HCT116 (cell line): ENCODE data around the gene AP1S1. TPM values are rescaled to one million over a fixed set of nuclear protein-coding genes. Genes with fewer than 3 reads are reported as not detected.

Experiments
- ATAC-seq: fragments of 200-7000 bp; cut with Tn5 transposase; 2 replicates; pipeline ENCODE4 v1.9.1; 2020; ENCODE audit warnings: mild to moderate bottlenecking, moderate library complexity
- BruUV-seq: library from RNA; stranded (reverse); fragments of 400-500 nt; replicated peaks from 2 replicates; lab custom pipeline; 2021; lab: Mats Ljungman, UMichigan
- CTCF ChIA-PET: fragments of 300-600 bp; sonication (Branson Sonifier 250); formaldehyde crosslinking; loops from one replicate; lab custom pipeline; 2021; ENCODE audit warnings: antibody characterized with exemption; lab: Charles Lee
- POLR2A ChIA-PET: fragments of 300-600, 350-600 bp; sonication (Branson Sonifier 250); formaldehyde crosslinking; loops from one replicate; lab custom pipeline; 2021; ENCODE audit warnings: antibody characterized with exemption; lab: Charles Lee
- RAD21 ChIA-PET, 2 experiments: fragments of 300-600 bp; sonication (Branson Sonifier 250); formaldehyde crosslinking; loops; one replicate each; lab custom pipeline; 2023; ENCODE audit warnings: low total read pairs in 2 of 2; ENCODE audit not compliant: uncharacterized antibody in 2 of 2, unreplicated experiment in 2 of 2, low non-redundant PET in 1 of 2; lab: Charles Lee
- DNase-seq: peaks from one replicate; pipeline ENCODE4 v3.0.0-alpha.2; 2010; ENCODE audit warnings: low read depth, low spot score
- H2AFZ ChIP-seq: fragments of 200-600 bp; shearing (Covaris generic), sonication (generic); 2 replicates; pipeline ENCODE4 v1.6.1; 2017; ENCODE audit warnings: low read depth, mixed run types, mixed read lengths, antibody characterized with exemption, low read length; ENCODE audit not compliant: poor library complexity, severe bottlenecking
- H3K27ac ChIP-seq: 2 replicates; pipeline ENCODE4 v1.5.1; 2012; ENCODE audit warnings: low read depth, low read length
- H3K27me3 ChIP-seq: fragments of 200-600 bp; sonication (generic); 2 replicates; pipeline ENCODE4 v1.6.1; 2016; ENCODE audit warnings: mixed run types, low read length, mixed read lengths; ENCODE audit not compliant: insufficient read depth
- H3K36me3 ChIP-seq, 2 experiments: fragments of 200-500 bp in 1 of 2; fragments of 200-600 bp in 1 of 2; sonication (Bioruptor generic) in 1 of 2; sonication (generic) in 1 of 2; 2 replicates each; pipeline versions ENCODE4 v1.5.1 to v1.6.1; 2014 to 2016; ENCODE audit warnings: low read length in 2 of 2, inconsistent platforms in 1 of 2, mixed read lengths in 1 of 2, mixed run types in 1 of 2; ENCODE audit not compliant: insufficient read depth in 2 of 2, control insufficient read depth in 1 of 2
- H3K4me1 ChIP-seq, 2 experiments: fragments of 200-600 bp in 1 of 2; sonication (generic) in 1 of 2; 2 replicates each; pipeline versions ENCODE4 v1.5.1 to v1.6.1; 2012 to 2017; ENCODE audit warnings: low read length in 2 of 2, inconsistent platforms in 1 of 2, mild to moderate bottlenecking in 1 of 2, mixed read lengths in 1 of 2, mixed run types in 1 of 2, moderate library complexity in 1 of 2; ENCODE audit not compliant: insufficient read depth in 2 of 2, control insufficient read depth in 1 of 2
- H3K4me2 ChIP-seq: fragments of 200-600 bp; sonication (generic); 2 replicates; pipeline ENCODE4 v1.6.1; 2017; ENCODE audit warnings: mixed run types, low read length, mixed read lengths
- H3K4me3 ChIP-seq, 2 experiments: fragments of 200-600 bp in 1 of 2; sonication (generic) in 1 of 2; replicated peaks in 1 of 2; 2 replicates each; pipeline ENCODE4 v1.5.1; 2011 to 2016; ENCODE audit warnings: low read length in 2 of 2, control low read depth in 1 of 2, low read depth in 1 of 2, mild to moderate bottlenecking in 1 of 2, mixed read lengths in 1 of 2, mixed run types in 1 of 2
- H3K79me2 ChIP-seq: fragments of 200-600 bp; sonication (generic); 2 replicates; pipeline ENCODE4 v1.6.1; 2017; ENCODE audit warnings: mild to moderate bottlenecking, mixed run types, low read length, moderate library complexity, mixed read lengths; ENCODE audit not compliant: insufficient read depth
- H3K9ac ChIP-seq: fragments of 200-600 bp; sonication (generic); 2 replicates; pipeline ENCODE4 v1.6.1; 2016; ENCODE audit warnings: low read length, mixed read lengths
- H3K9me2 ChIP-seq: fragments of 200-600 bp; sonication (generic), shearing (Covaris generic); 2 replicates; pipeline ENCODE4 v1.6.1; 2017; ENCODE audit warnings: mixed run types, mild to moderate bottlenecking, moderate library complexity; ENCODE audit not compliant: insufficient read depth
- H3K9me3 ChIP-seq, 2 experiments: fragments of 200-500 bp in 1 of 2; fragments of 200-600 bp in 1 of 2; sonication (Bioruptor generic) in 1 of 2; sonication (generic) in 1 of 2; 2 replicates each; pipeline ENCODE4 v1.6.1; 2014 to 2017; ENCODE audit warnings: low read length in 2 of 2, mixed read lengths in 2 of 2, inconsistent platforms in 1 of 2, low read depth in 1 of 2, mild to moderate bottlenecking in 1 of 2, mixed run types in 1 of 2, moderate library complexity in 1 of 2; ENCODE audit not compliant: control insufficient read depth in 1 of 2, insufficient read depth in 1 of 2
- H4K20me1 ChIP-seq: fragments of 200-600 bp; sonication (generic), shearing (Covaris generic); 2 replicates; pipeline ENCODE4 v1.6.1; 2017; ENCODE audit warnings: mixed run types, mild to moderate bottlenecking, moderate library complexity; ENCODE audit not compliant: insufficient read depth
- CBX3 ChIP-seq: IDR thresholded peaks from 2 replicates; pipeline ENCODE4 v1.6.1; 2012; ENCODE audit warnings: low read depth
- EGR1 ChIP-seq: IDR thresholded peaks from 2 replicates; pipeline ENCODE4 v1.6.1; 2012; ENCODE audit warnings: low read depth
- ELF1 ChIP-seq: IDR thresholded peaks from 2 replicates; pipeline ENCODE4 v1.6.1; 2012; ENCODE audit warnings: low read depth, borderline replicate concordance
- EZH2 ChIP-seq: fragments of 200-600 bp; sonication (generic); IDR thresholded peaks from 2 replicates; pipeline ENCODE4 v1.6.1; 2017; ENCODE audit warnings: antibody characterized with exemption, mixed run types
- FOSL1 ChIP-seq: IDR thresholded peaks from 2 replicates; pipeline ENCODE4 v1.6.1; 2012; ENCODE audit warnings: low read depth
- JUND ChIP-seq: IDR thresholded peaks from 2 replicates; pipeline ENCODE4 v1.6.1; 2012
- MAX ChIP-seq: IDR thresholded peaks from 2 replicates; pipeline ENCODE4 v1.6.1; 2012
- POLR2AphosphoS5 ChIP-seq: IDR thresholded peaks from 2 replicates; pipeline ENCODE4 v1.6.1; 2011; ENCODE audit warnings: mild to moderate bottlenecking, low read depth, low read length, moderate library complexity
- RAD21 ChIP-seq: IDR thresholded peaks from 2 replicates; pipeline ENCODE4 v1.6.1; 2012; ENCODE audit warnings: low read depth, mild to moderate bottlenecking
- REST ChIP-seq: IDR thresholded peaks from 2 replicates; pipeline ENCODE4 v1.6.1; 2012; ENCODE audit warnings: low read depth
- SIN3A ChIP-seq: IDR thresholded peaks from 2 replicates; pipeline ENCODE4 v1.6.1; 2012; ENCODE audit warnings: low read depth
- SP1 ChIP-seq: IDR thresholded peaks from 2 replicates; pipeline ENCODE4 v1.6.1; 2012; ENCODE audit warnings: low read depth
- SRF ChIP-seq: IDR thresholded peaks from 2 replicates; pipeline ENCODE4 v1.6.1; 2012; ENCODE audit warnings: low read depth
- TCF7L2 ChIP-seq: IDR thresholded peaks from 2 replicates; pipeline ENCODE4 v1.7.0; 2011; ENCODE audit warnings: borderline replicate concordance, inconsistent platforms; ENCODE audit not compliant: insufficient read depth, insufficient read length; ENCODE audit errors: extremely low read depth
- YY1 ChIP-seq: IDR thresholded peaks from 2 replicates; pipeline ENCODE4 v1.6.1; 2011; ENCODE audit warnings: low read length, low read depth, moderate library complexity, mild to moderate bottlenecking; ENCODE audit not compliant: insufficient replicate concordance; ENCODE audit errors: extremely low read depth
- ZBTB33 ChIP-seq: IDR thresholded peaks from 2 replicates; pipeline ENCODE4 v1.6.1; 2011; ENCODE audit warnings: mild to moderate bottlenecking, low read length, moderate library complexity; ENCODE audit not compliant: insufficient replicate concordance; ENCODE audit errors: extremely low read depth
- ZFX ChIP-seq: fragments of 450-650 bp; IDR thresholded peaks from 2 replicates; pipeline ENCODE4 v1.6.1; 2017
- ZNF274 ChIP-seq: fragments of 200-500 bp; sonication (Bioruptor generic); IDR thresholded peaks from 2 replicates; pipeline ENCODE4 v1.6.1; 2014; ENCODE audit warnings: mild to moderate bottlenecking, low read depth, low read length, inconsistent platforms
- intact Hi-C: fragments of 100-400 bp; cut with micrococcal nuclease; formaldehyde crosslinking; loops from 2 replicates; pipeline ENCODE4 v1.10.0; 2022
- total RNA-seq: library from RNA; stranded (reverse); gene quantifications from one replicate; pipeline ENCODE4 v1.2.1, GENCODE V29; 2021; ENCODE audit not compliant: unreplicated experiment
- TF ChIP-seq, protein P1 (sequence below): IDR thresholded peaks from 2 replicates; pipeline ENCODE4 v1.6.1; 2012

The AP1S1 gene
- total RNA-seq, 1 experiment from 2014 or later: 130 TPM

GRCh38 chr7:101159696-101160674 is 5.7 kb downstream of the AP1S1 start:
- Histone ChIP-seq H3K27ac (peak overlapping the region; percentile 97), H3K79me2 (peaks cover 42% of the 10 kb centered on the region), H3K4me1 (peaks cover 61 to 97% of the 10 kb centered on the region in 2 experiments), H3K4me2 (peak overlapping the region; percentile 85), H3K9me2 (no peaks in the 10 kb centered on the region), H2AFZ (no peak overlapping the region), H3K4me3 (peak overlapping the region in 1 of 2 experiments; percentile 30; a peak in 2 of 4 replicates), H3K9ac (peak overlapping the region; percentile 79), H3K9me3 (no peaks in the 10 kb centered on the region), H3K27me3 (no peaks in the 10 kb centered on the region), H3K36me3 (peaks cover 6 to 32% of the 10 kb centered on the region in 2 experiments; a peak in 3 of 4 replicates), H4K20me1 (no peaks in the 10 kb centered on the region)
- no peak for TF ChIP-seq MAX
- no peak for TF ChIP-seq ELF1
- no peak for TF ChIP-seq ZNF274
- no peak for TF ChIP-seq EGR1
- TF ChIP-seq REST: no peak
- no peak for TF ChIP-seq CBX3
- no peak for TF ChIP-seq ZBTB33
- TF ChIP-seq YY1: peak; percentile 14
- TF ChIP-seq ZFX: no peak
- TF ChIP-seq SIN3A: no peak
- no peak for TF ChIP-seq RAD21
- no peak for TF ChIP-seq SRF
- TF ChIP-seq POLR2AphosphoS5: peak; percentile 62
- TF ChIP-seq, protein P1, sequence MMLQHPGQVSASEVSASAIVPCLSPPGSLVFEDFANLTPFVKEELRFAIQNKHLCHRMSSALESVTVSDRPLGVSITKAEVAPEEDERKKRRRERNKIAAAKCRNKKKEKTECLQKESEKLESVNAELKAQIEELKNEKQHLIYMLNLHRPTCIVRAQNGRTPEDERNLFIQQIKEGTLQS: no peak
- no peak for TF ChIP-seq SP1
- TF ChIP-seq TCF7L2: peak; percentile 39
- TF ChIP-seq JUND: no peak
- no peak for TF ChIP-seq EZH2
- TF ChIP-seq FOSL1: no peak
- peak; percentile 43 for ATAC-seq
- ChIA-PET POLR2A (interaction anchor here (0.9 to 1.2 kb wide), 3 partner anchors 16 to 65 kb away, joined by 3 to 4 read pairs (median 3); no protein-coding TSS in a partner anchor), CTCF (interaction anchor here (1.1 to 1.7 kb wide), 3 partner anchors 16 to 123 kb away, joined by 3 to 6 read pairs (median 4); no protein-coding TSS in a partner anchor), RAD21 (no interaction called here)
- BruUV-seq: no TSS peak
- intact Hi-C loops: no loop called here
- DNase-seq: no peak
